Fibroblast of lung (primary cell): Measurements from ENCODE around the gene RAB6A. TPM values are rescaled to one million over a fixed set of nuclear protein-coding genes. Genes with fewer than 3 reads are reported as not detected.

Experiments
- DNase-seq, 2 donors: peaks; one replicate each; pipeline versions ENCODE4 v3.0.0 to v3.0.0-alpha.2; 2010; ENCODE audit warnings: low read depth in 2 of 2
- H2AFZ ChIP-seq: 2 replicates; pipeline ENCODE4 v1.5.1; 2012; ENCODE audit warnings: low read length, control low read depth, inconsistent platforms
- H3K27ac ChIP-seq: 2 replicates; pipeline ENCODE4 v1.5.1; 2011; ENCODE audit warnings: low read length, control low read depth; ENCODE audit not compliant: insufficient read depth
- H3K27me3 ChIP-seq: 2 replicates; pipeline ENCODE4 v1.5.1; 2011; ENCODE audit warnings: mild to moderate bottlenecking, low read length; ENCODE audit not compliant: control insufficient read depth, insufficient read depth
- H3K36me3 ChIP-seq: 2 replicates; pipeline ENCODE4 v1.5.1; 2011; ENCODE audit warnings: low read length; ENCODE audit not compliant: control insufficient read depth, insufficient read depth
- H3K4me1 ChIP-seq: 2 replicates; pipeline ENCODE4 v1.5.1; 2011; ENCODE audit warnings: low read length; ENCODE audit not compliant: control insufficient read depth, insufficient read depth; ENCODE audit errors: extremely low read depth
- H3K4me2 ChIP-seq: 2 replicates; pipeline ENCODE4 v1.5.1; 2011; ENCODE audit warnings: low read length, control low read depth; ENCODE audit not compliant: insufficient read depth; ENCODE audit errors: extremely low read depth
- H3K4me3 ChIP-seq, 4 experiments: fragments of 200-600 bp in 1 of 4; sonication (generic) in 1 of 4; replicated peaks in 1 of 4; 2 replicates each; pipeline ENCODE4 v1.5.1; 2011 to 2016; ENCODE audit warnings: low read length in 4 of 4, low read depth in 3 of 4, mild to moderate bottlenecking in 3 of 4, control low read depth in 2 of 4, inconsistent platforms in 1 of 4, mixed read lengths in 1 of 4; ENCODE audit not compliant: insufficient read depth in 1 of 4; ENCODE audit errors: control extremely low read depth in 1 of 4
- H3K79me2 ChIP-seq: 2 replicates; pipeline ENCODE4 v1.5.1; 2012; ENCODE audit warnings: mild to moderate bottlenecking, low read length, inconsistent platforms; ENCODE audit not compliant: control insufficient read depth, insufficient read depth
- H3K9ac ChIP-seq: 2 replicates; pipeline ENCODE4 v1.5.1; 2011; ENCODE audit warnings: mild to moderate bottlenecking, low read length, control low read depth; ENCODE audit not compliant: insufficient read depth
- H3K9me3 ChIP-seq: 2 replicates; pipeline ENCODE4 v1.5.1; 2012; ENCODE audit warnings: low read depth, low read length; ENCODE audit not compliant: control insufficient read depth, insufficient read depth
- H4K20me1 ChIP-seq: 2 replicates; pipeline ENCODE4 v1.5.1; 2011; ENCODE audit warnings: low read length; ENCODE audit not compliant: control insufficient read depth, insufficient read depth; ENCODE audit errors: extremely low read depth
- CTCF ChIP-seq, 2 donors: IDR thresholded peaks in 1 of 2; conservative IDR thresholded peaks in 1 of 2; 1 replicate in 1 of 2; 2 replicates in 1 of 2; pipeline ENCODE4 v1.5.1; 2011 to 2012; ENCODE audit warnings: low read length in 2 of 2, control low read depth in 1 of 2, inconsistent platforms in 1 of 2, low read depth in 1 of 2, mild to moderate bottlenecking in 1 of 2
- EZH2 ChIP-seq: IDR thresholded peaks from 2 replicates; pipeline ENCODE4 v1.5.1; 2012; ENCODE audit warnings: low read length, control low read depth, mild to moderate bottlenecking; ENCODE audit errors: missing control alignments
- polyA plus RNA-seq, 2 donors: library from polyadenylated mRNA; depleted of rRNA in 1 of 2; stranded (reverse) in 1 of 2; unstranded in 1 of 2; fragments of >200 nt; gene quantifications; 2 replicates each; pipeline ENCODE4 v1.2.1, GENCODE V29; 2011 to 2012; ENCODE audit warnings: missing spikeins in 1 of 2
- total RNA-seq: library from RNA; depleted of rRNA; stranded (reverse); fragments of >200 nt; gene quantifications from 2 replicates; pipeline ENCODE4 v1.2.1, GENCODE V29; 2014

Gene RAB6A
- total and polyA plus RNA-seq, 2 donors (not counting 1 experiment from before 2014, with no cell fraction given): 103 to 255 TPM

- Histone ChIP-seq H3K27me3 (peaks cover 3% of the 10 kb centered on the region), H3K9ac (no peak overlapping the region), H3K4me3 (no peak overlapping the region), H3K27ac (no peak overlapping the region), H3K4me2 (no peak overlapping the region), H3K9me3 (no peaks in the 10 kb centered on the region), H3K79me2 (no peaks in the 10 kb centered on the region), H4K20me1 (no peaks in the 10 kb centered on the region), H2AFZ (no peak overlapping the region), H3K4me1 (no peaks in the 10 kb centered on the region), H3K36me3 (no peaks in the 10 kb centered on the region)
- TF ChIP-seq CTCF (conservative IDR thresholded peaks at IDR 0.05 in 1 of 2, IDR thresholded peaks at IDR 0.05 in 1 of 2; ENCODE audit: low read depth in 1 of 2, low read length in 2 of 2): no peak
- TF ChIP-seq EZH2: no peak
- no peak for DNase-seq
Measured at GRCh38 chr11:73653996-73654395, 106.9 kb downstream of the RAB6A start.

GRCh38 chr11:73652856-73653559 lies 107.9 kb downstream of the RAB6A start:
- no peak overlapping the region for H2AFZ ChIP-seq

More at GRCh38 chr11:73652856-73653559, 107.9 kb downstream of the RAB6A start:
- no peaks in the 10 kb centered on the region for H3K36me3 ChIP-seq
- H3K27ac ChIP-seq: no peak overlapping the region
- TF ChIP-seq CTCF (conservative IDR thresholded peaks at IDR 0.05 in 1 of 2, IDR thresholded peaks at IDR 0.05 in 1 of 2; ENCODE audit: low read depth in 1 of 2, low read length in 2 of 2) (no peak), EZH2 (no peak)
- no peak for DNase-seq
- no peaks in the 10 kb centered on the region for H3K4me1 ChIP-seq
- H3K4me2 ChIP-seq: no peak overlapping the region
- H4K20me1 ChIP-seq: no peaks in the 10 kb centered on the region
- H3K27me3 ChIP-seq: peaks cover 5% of the 10 kb centered on the region
- no peaks in the 10 kb centered on the region for H3K9me3 ChIP-seq
- H3K9ac ChIP-seq: no peak overlapping the region
- no peaks in the 10 kb centered on the region for H3K79me2 ChIP-seq
- H3K4me3 ChIP-seq: no peak overlapping the region
